ENCODE data around the gene PHLPP1. TPM values are rescaled to one million over a fixed set of nuclear protein-coding genes. Genes with fewer than 3 reads are reported as not detected.
A peak's percentile ranks its signal among the peaks of the same experiment; 100 is the strongest.

Gene PHLPP1
- polyA plus RNA-seq, 1 experiment = 5.6 TPM

DNA sequence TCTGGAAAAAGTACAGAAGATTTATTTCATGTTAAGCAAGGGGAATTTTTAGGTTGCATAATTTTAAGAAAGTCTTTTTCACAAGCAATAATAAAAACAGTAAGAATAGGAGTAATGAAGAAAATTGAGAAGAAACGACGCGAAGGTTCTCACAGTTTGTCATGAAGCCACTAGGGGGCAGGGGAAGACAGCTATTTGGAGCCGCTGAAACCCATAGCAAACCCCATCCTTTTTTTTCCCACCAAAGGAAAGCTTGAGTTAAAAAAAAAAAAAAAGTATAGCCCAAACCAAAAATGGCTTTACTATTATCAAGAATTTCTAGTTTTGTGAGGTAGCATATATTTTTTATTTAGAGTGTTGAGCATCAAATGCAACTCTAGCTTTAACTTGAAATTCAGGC, 300.9 kb downstream of the PHLPP1 start:
- ChIA-PET POLR2A (interaction anchor here (0.6 to 0.7 kb wide), 3 partner anchors 291 to 307 kb away, joined by 4 to 8 read pairs (median 4); no protein-coding TSS in a partner anchor), CTCF (interaction anchor here (0.6 to 5.7 kb wide), 46 partner anchors 10 to 826 kb away, joined by 3 to 83 read pairs (median 4); partner anchors contain the start of gene BCL2)
- H3K4me3 ChIP-seq (ENCODE audit: low read depth, low read length) = no peak overlapping the region
- TF ChIP-seq, protein P1, sequence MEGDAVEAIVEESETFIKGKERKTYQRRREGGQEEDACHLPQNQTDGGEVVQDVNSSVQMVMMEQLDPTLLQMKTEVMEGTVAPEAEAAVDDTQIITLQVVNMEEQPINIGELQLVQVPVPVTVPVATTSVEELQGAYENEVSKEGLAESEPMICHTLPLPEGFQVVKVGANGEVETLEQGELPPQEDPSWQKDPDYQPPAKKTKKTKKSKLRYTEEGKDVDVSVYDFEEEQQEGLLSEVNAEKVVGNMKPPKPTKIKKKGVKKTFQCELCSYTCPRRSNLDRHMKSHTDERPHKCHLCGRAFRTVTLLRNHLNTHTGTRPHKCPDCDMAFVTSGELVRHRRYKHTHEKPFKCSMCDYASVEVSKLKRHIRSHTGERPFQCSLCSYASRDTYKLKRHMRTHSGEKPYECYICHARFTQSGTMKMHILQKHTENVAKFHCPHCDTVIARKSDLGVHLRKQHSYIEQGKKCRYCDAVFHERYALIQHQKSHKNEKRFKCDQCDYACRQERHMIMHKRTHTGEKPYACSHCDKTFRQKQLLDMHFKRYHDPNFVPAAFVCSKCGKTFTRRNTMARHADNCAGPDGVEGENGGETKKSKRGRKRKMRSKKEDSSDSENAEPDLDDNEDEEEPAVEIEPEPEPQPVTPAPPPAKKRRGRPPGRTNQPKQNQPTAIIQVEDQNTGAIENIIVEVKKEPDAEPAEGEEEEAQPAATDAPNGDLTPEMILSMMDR (IDR thresholded peaks at IDR 0.05; ENCODE audit: low read depth, low read length) = peak; percentile 86
- no peak overlapping the region for H3K27ac ChIP-seq (ENCODE audit: low read depth, low read length)
- H3K27me3 ChIP-seq (ENCODE audit: control insufficient read depth, insufficient read depth, low read length) = peaks cover 7% of the 10 kb centered on the region
- no peaks in the 10 kb centered on the region for H3K9me3 ChIP-seq (ENCODE audit: control insufficient read depth, insufficient read depth, low read length)
- peak; percentile 15 for DNase-seq (ENCODE audit: low read depth, low spot score)

DNA sequence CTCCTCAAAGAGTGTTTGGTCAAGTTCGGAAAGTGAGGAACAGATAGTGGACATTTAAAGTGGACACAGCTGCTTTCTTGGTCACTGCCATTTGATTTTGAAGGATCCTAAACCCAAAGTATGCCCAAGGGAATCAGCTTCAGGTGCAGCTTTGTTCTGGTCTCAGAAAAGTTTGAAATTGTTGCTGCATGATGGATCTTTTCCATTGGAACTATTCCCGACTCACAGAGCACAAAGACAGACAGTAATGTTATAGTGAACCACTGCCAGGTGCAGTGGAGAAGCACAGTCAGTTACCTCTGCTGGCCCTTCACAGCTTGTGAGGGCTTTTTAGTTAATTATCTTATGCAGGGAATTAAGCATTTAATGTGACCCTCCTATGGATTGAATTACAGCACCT, 301.7 kb downstream of the PHLPP1 start:
- TF ChIP-seq, protein P1 (IDR thresholded peaks at IDR 0.05; ENCODE audit: low read depth, low read length) = no peak
- POLR2A ChIA-PET = interaction anchor here (0.7 kb wide), 1 partner anchor 300 kb away, joined by 8 read pairs; no protein-coding TSS in a partner anchor
- DNase-seq (ENCODE audit: low read depth, low spot score) = no peak
- no peaks in the 10 kb centered on the region for H3K9me3 ChIP-seq (ENCODE audit: control insufficient read depth, insufficient read depth, low read length)
- peaks cover 7% of the 10 kb centered on the region for H3K27me3 ChIP-seq (ENCODE audit: control insufficient read depth, insufficient read depth, low read length)
- CTCF ChIA-PET = interaction anchor here (0.7 to 5.7 kb wide), 26 partner anchors 8 to 591 kb away, joined by 3 to 83 read pairs (median 4); partner anchors contain the start of gene BCL2
- H3K4me3 ChIP-seq (ENCODE audit: low read depth, low read length) = no peak overlapping the region
- no peak overlapping the region for H3K27ac ChIP-seq (ENCODE audit: low read depth, low read length)

DNA sequence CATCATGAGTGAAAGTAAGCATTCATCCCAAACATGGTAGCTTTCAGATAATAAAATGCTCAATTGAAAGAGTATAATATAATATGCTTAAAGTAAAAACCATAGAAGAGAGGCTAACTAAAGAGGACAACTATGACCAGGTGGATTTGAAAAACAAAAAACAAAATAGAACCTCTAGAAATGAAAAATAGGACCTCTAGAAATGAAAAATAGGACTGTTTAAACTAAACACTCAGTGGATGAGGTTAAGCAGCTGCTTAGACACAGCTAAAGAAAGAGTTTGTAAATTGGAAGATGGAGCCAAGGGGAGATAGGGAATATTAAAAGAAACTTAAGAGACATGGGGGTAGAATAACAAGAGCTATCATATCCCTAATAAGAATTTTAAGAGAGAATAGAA, 302.6 kb downstream of the PHLPP1 start:
- H3K4me3 ChIP-seq (ENCODE audit: low read depth, low read length) = no peak overlapping the region
- no peak overlapping the region for H3K27ac ChIP-seq (ENCODE audit: low read depth, low read length)
- CTCF ChIA-PET = interaction anchor here (0.7 to 5.7 kb wide), 14 partner anchors 8 to 724 kb away, joined by 3 to 83 read pairs (median 4); no protein-coding TSS in a partner anchor
- no peak for DNase-seq (ENCODE audit: low read depth, low spot score)
- no peaks in the 10 kb centered on the region; the same call in 1 of the 2 replicates for H3K9me3 ChIP-seq (ENCODE audit: control insufficient read depth, insufficient read depth, low read length)
- H3K27me3 ChIP-seq (ENCODE audit: control insufficient read depth, insufficient read depth, low read length) = peaks cover 7% of the 10 kb centered on the region
- TF ChIP-seq, protein P1 (IDR thresholded peaks at IDR 0.05; ENCODE audit: low read depth, low read length) = no peak
- POLR2A ChIA-PET = no interaction called here

DNA sequence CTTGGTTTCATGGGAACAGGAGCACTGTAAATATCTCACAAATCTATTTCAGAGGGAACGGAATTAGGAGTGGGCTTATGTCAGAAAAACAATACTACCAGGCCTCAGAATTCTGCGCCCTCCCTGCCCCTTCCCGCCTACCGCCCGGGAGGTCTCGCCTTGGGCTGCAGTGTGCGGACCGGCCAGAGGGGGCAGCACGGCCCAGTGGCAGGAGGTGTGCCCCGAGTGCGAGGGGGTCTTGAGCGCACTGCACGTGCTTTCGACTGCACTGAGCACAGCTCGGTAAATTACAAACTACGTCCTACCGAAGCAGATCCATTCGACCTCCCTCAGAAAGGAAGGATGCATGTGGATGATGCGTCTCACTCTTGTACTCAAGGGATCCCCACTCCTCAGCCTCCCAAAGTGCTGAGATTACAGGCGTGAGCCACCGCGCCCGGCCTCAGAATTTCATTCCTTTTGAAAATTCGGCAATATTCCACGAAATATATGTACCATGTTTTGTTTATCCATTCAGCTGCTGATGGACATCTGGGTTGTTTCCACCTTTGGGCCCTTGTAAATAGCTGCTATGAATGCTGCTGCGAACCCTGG, 307.2 kb downstream of the PHLPP1 start:
- no peak for DNase-seq (ENCODE audit: low read depth, low spot score)
- Histone ChIP-seq H3K9me3 (ENCODE audit: control insufficient read depth, insufficient read depth, low read length) (no peaks in the 10 kb centered on the region; the same call in 1 of the 2 replicates), H3K4me3 (ENCODE audit: low read depth, low read length) (no peak overlapping the region), H3K27me3 (ENCODE audit: control insufficient read depth, insufficient read depth, low read length) (peaks cover 9% of the 10 kb centered on the region), H3K27ac (ENCODE audit: low read depth, low read length) (no peak overlapping the region)
- ChIA-PET CTCF (interaction anchor here (1.0 to 1.3 kb wide), 2 partner anchors 12 to 308 kb away, joined by 3 to 5 read pairs; no protein-coding TSS in a partner anchor), POLR2A (no interaction called here)
- TF ChIP-seq, protein P1 (IDR thresholded peaks at IDR 0.05; ENCODE audit: low read depth, low read length) = peak; percentile 45

Measured in AG04450 (cell line).